HepG2 (cell line): ENCODE data around the gene TIMP3. TPM values are rescaled to one million over a fixed set of nuclear protein-coding genes. Genes with fewer than 3 reads are reported as not detected.

Source experiments
- ATAC-seq: fragments of 200-7000 bp; cut with Tn5 transposase; 3 replicates; pipeline ENCODE4 v1.9.1; 2020; ENCODE audit warnings: mild to moderate bottlenecking, moderate library complexity
- BruUV-seq: library from RNA; stranded (reverse); fragments of 400-500 nt; replicated peaks from 2 replicates; lab custom pipeline; 2021; lab: Mats Ljungman, UMichigan
- CTCF ChIA-PET: fragments of 300-600 bp; formaldehyde crosslinking; extraction: SDS; loops from one replicate; lab custom pipeline; 2021; ENCODE audit warnings: low total read pairs, inconsistent platforms, low intra/inter-chr PET ratio; lab: Yijun Ruan, JAX
- POLR2A ChIA-PET: fragments of 350-600 bp; sonication (Branson Sonifier 250); formaldehyde crosslinking; loops from one replicate; lab custom pipeline; 2020; ENCODE audit warnings: antibody characterized with exemption, inconsistent platforms; lab: Yijun Ruan, JAX
- DNase-seq: peaks from one replicate; pipeline ENCODE4 v3.0.0-alpha.2; 2015; ENCODE audit warnings: low spot score
- FAIRE-seq: peaks from 3 replicates; lab custom pipeline; 2011; peaks lifted over from hg19 to GRCh38; lab: Jason Lieb, UNC
- H2AFZ ChIP-seq: one replicate; pipeline ENCODE4 v1.6.1; 2011; ENCODE audit warnings: low read length, inconsistent platforms
- H3K27ac ChIP-seq: fragments of 300-600 bp; 3 replicates; pipeline ENCODE4 v1.8.0; 2011; ENCODE audit warnings: mixed run types, mild to moderate bottlenecking, mixed read lengths, low read length, inconsistent platforms; ENCODE audit not compliant: insufficient read depth; ENCODE audit errors: extremely low read length
- H3K27me3 ChIP-seq, 2 experiments: fragments of 200-600 bp in 1 of 2; 2 replicates in 1 of 2; 3 replicates in 1 of 2; pipeline versions ENCODE4 v1.6.0 to v1.8.0; 2011; ENCODE audit warnings: low read length in 2 of 2, mild to moderate bottlenecking in 2 of 2, moderate library complexity in 2 of 2, inconsistent platforms in 1 of 2; ENCODE audit not compliant: insufficient read depth in 2 of 2, control insufficient read depth in 1 of 2
- H3K36me3 ChIP-seq, 2 experiments: fragments of 200-600 bp in 1 of 2; replicated peaks in 1 of 2; 2 replicates in 1 of 2; 3 replicates in 1 of 2; pipeline versions ENCODE4 v1.5.1 to v1.8.0; 2011; ENCODE audit warnings: low read length in 2 of 2, inconsistent platforms in 1 of 2; ENCODE audit not compliant: insufficient read depth in 2 of 2, control insufficient read depth in 1 of 2
- H3K4me1 ChIP-seq: 2 replicates; pipeline ENCODE4 v1.5.1; 2012; ENCODE audit warnings: low read length, inconsistent platforms; ENCODE audit not compliant: insufficient read depth
- H3K4me2 ChIP-seq: 2 replicates; pipeline ENCODE4 v1.6.0; 2011; ENCODE audit warnings: low read depth, low read length, inconsistent platforms
- H3K4me3 ChIP-seq, 3 experiments: fragments of 200-600 bp in 1 of 3; sonication (generic), shearing (Covaris generic) in 1 of 3; replicated peaks in 1 of 3; 2 replicates each; pipeline ENCODE4 v1.5.1; 2011 to 2016; ENCODE audit warnings: low read length in 3 of 3, inconsistent platforms in 2 of 3, low read depth in 2 of 3, mild to moderate bottlenecking in 2 of 3, control low read depth in 1 of 3, mixed read lengths in 1 of 3; ENCODE audit not compliant: insufficient read depth in 1 of 3
- H3K79me2 ChIP-seq: one replicate; pipeline ENCODE4 v1.6.1; 2011; ENCODE audit warnings: low read length, inconsistent platforms; ENCODE audit not compliant: insufficient read depth
- H3K9ac ChIP-seq: 2 replicates; pipeline ENCODE4 v1.6.0; 2011; ENCODE audit warnings: mild to moderate bottlenecking, low read depth, low read length, inconsistent platforms; ENCODE audit not compliant: insufficient read depth
- H3K9me3 ChIP-seq: 2 replicates; pipeline ENCODE4 v1.5.1; 2012; ENCODE audit warnings: mild to moderate bottlenecking, low read length
- H4K20me1 ChIP-seq: 2 replicates; pipeline ENCODE4 v1.6.0; 2011; ENCODE audit warnings: inconsistent platforms, mild to moderate bottlenecking, low read length, moderate library complexity; ENCODE audit not compliant: insufficient read depth
- HMGA1 ChIP-seq: sonication (generic); formaldehyde crosslinking; conservative IDR thresholded peaks from 2 replicates; pipeline ENCODE4 v1.4.0; 2020; ENCODE audit warnings: missing genetic modification reagents
- PCBP1 ChIP-seq: fragments of 200-400 bp; formaldehyde crosslinking; IDR thresholded peaks from 2 replicates; pipeline ENCODE4 v1.6.1; 2017; ENCODE audit warnings: mild to moderate bottlenecking, low read depth, low read length, borderline replicate concordance
- TP53 ChIP-seq: sonication (generic); formaldehyde crosslinking; conservative IDR thresholded peaks from 2 replicates; pipeline ENCODE4 v1.4.0; 2020; ENCODE audit warnings: missing genetic modification reagents
- ZNF629 ChIP-seq: sonication (generic); formaldehyde crosslinking; conservative IDR thresholded peaks from 2 replicates; pipeline ENCODE4 v1.5.0; 2020; ENCODE audit warnings: missing genetic modification reagents
- WGBS: methylation state at CpG from one replicate; pipeline ENCODE4 v1.1.6; 2017; ENCODE audit warnings: low lambda C conversion rate; 5-methylcytosine and 5-hydroxymethylcytosine counted together
- in situ Hi-C: cut with HindIII; loops from 2 replicates; pipeline ENCODE4 v1.10.0; 2017; ENCODE audit warnings: low pct_unique_long_range_greater_than_20kb; ENCODE audit not compliant: extremely low pct_ligation_motif_present
- intact Hi-C: fragments of 100-400 bp; cut with micrococcal nuclease; formaldehyde crosslinking; loops from one replicate; pipeline ENCODE4 v1.10.0; 2022; ENCODE audit not compliant: unreplicated experiment
- polyA plus RNA-seq, 8 experiments: library from polyadenylated mRNA; depleted of rRNA in 3 of 8; stranded (reverse) in 7 of 8; unstranded in 1 of 8; fragments of >200 nt; fragmentation: Illumina TruSeq in 4 of 8; extraction: Trizol in 4 of 8; gene quantifications; 2 replicates each; pipeline versions ENCODE4 v1.2.1 to v1.2.3, GENCODE V29; 2011 to 2016; ENCODE audit warnings: low read depth in 4 of 8, missing spikeins in 1 of 8, mixed read lengths in 1 of 8; ENCODE audit not compliant: insufficient read depth in 1 of 8
- total RNA-seq, 5 experiments: library from RNA; depleted of rRNA; stranded (reverse); fragments of >200 nt; fragmentation: Illumina TruSeq; extraction: Trizol; gene quantifications; 2 replicates each; pipeline ENCODE4 v1.2.3, GENCODE V29; 2016; ENCODE audit warnings: low read depth in 1 of 5
- TF ChIP-seq, protein P1 (sequence below): sonication (generic); formaldehyde crosslinking; IDR thresholded peaks from 2 replicates; pipeline ENCODE4 v1.5.0; 2020; ENCODE audit warnings: mild to moderate bottlenecking, missing genetic modification reagents, borderline replicate concordance

The TIMP3 gene
- total and polyA plus RNA-seq, 2 of the 13 experiments (the other 11 are each of a cell fraction or from before 2014, with no cell fraction given), result 57.3 to 86.6 TPM

DNA sequence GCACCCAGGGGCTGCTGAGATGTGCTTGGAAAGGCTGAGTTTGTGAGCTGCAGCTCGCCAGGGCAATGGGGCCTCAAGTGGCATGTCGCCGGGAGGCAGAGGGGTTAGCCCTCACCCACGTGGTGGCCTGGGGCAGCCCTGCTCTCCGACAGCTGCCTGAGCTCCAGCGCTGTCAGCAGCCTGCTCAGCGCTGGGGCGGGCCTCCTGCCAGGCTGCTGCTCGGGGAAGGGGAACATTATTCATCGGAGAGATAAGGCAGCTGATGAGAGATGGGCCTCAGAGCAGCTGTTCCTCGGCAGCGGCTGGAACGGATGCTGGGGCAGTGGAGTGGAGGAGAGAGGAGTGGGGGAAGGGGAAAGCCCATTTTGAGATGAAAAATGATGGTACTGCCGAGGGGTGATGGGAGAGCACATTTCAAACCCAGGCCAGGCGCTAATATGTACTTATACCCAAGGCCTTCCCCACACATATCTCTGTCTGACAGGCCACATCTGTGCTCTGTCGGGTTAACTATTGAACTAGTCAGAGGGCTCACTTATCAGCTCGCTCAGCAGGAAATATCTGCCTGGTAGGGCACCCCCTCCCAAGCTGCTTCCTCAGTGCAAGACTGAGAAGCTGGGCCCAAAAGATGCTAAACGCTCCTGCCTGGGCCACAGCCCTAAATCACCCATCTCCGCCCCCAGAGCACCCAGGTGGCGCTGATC, 79.5 kb downstream of the TIMP3 start (continued):
- TF ChIP-seq HMGA1 (CRISPR knock-in tag), result no peak

DNA sequence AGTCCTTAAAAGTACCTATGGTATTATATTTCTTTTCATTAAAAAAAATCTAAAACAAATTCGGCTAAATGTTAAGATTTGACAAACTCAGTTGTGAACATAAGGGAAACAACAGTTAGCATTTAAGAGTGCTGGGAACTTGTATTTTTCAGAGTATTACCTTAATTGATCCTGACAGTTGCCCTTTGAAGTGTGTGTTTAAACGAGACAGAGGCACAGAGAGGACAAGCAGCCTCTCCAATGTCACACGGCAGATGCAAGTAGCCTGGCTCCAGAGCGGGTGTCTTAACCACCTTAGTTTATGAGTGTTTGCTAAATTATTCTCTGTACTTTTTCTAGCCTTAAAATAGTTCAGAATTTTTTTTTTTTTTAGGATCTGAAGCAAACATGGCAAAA, 80.9 kb downstream of the TIMP3 start:
- DNase-seq, result no peak

More for the DNA sequence above, 80.9 kb downstream of the TIMP3 start:
- Histone ChIP-seq H3K9ac (no peak overlapping the region), H3K36me3 (no peaks in the 10 kb centered on the region), H4K20me1 (no peaks in the 10 kb centered on the region), H2AFZ (no peak overlapping the region), H3K4me1 (no peaks in the 10 kb centered on the region), H3K27ac (no peak overlapping the region), H3K4me2 (no peak overlapping the region), H3K79me2 (no peaks in the 10 kb centered on the region), H3K4me3 (no peak overlapping the region), H3K9me3 (no peaks in the 10 kb centered on the region), H3K27me3 (no peaks in the 10 kb centered on the region)
- intact Hi-C loops, result no loop called here
- WGBS, result 79% methylated on average over 4 of the region's 4 CpGs
- BruUV-seq, result no TSS peak
- FAIRE-seq (no peak), ATAC-seq (no peak)
- in situ Hi-C loops, result no loop called here
- TF ChIP-seq ZNF629 (CRISPR knock-in tag) (no peak), PCBP1 (no peak), TP53 (CRISPR knock-in tag) (no peak)
- TF ChIP-seq, protein P1, sequence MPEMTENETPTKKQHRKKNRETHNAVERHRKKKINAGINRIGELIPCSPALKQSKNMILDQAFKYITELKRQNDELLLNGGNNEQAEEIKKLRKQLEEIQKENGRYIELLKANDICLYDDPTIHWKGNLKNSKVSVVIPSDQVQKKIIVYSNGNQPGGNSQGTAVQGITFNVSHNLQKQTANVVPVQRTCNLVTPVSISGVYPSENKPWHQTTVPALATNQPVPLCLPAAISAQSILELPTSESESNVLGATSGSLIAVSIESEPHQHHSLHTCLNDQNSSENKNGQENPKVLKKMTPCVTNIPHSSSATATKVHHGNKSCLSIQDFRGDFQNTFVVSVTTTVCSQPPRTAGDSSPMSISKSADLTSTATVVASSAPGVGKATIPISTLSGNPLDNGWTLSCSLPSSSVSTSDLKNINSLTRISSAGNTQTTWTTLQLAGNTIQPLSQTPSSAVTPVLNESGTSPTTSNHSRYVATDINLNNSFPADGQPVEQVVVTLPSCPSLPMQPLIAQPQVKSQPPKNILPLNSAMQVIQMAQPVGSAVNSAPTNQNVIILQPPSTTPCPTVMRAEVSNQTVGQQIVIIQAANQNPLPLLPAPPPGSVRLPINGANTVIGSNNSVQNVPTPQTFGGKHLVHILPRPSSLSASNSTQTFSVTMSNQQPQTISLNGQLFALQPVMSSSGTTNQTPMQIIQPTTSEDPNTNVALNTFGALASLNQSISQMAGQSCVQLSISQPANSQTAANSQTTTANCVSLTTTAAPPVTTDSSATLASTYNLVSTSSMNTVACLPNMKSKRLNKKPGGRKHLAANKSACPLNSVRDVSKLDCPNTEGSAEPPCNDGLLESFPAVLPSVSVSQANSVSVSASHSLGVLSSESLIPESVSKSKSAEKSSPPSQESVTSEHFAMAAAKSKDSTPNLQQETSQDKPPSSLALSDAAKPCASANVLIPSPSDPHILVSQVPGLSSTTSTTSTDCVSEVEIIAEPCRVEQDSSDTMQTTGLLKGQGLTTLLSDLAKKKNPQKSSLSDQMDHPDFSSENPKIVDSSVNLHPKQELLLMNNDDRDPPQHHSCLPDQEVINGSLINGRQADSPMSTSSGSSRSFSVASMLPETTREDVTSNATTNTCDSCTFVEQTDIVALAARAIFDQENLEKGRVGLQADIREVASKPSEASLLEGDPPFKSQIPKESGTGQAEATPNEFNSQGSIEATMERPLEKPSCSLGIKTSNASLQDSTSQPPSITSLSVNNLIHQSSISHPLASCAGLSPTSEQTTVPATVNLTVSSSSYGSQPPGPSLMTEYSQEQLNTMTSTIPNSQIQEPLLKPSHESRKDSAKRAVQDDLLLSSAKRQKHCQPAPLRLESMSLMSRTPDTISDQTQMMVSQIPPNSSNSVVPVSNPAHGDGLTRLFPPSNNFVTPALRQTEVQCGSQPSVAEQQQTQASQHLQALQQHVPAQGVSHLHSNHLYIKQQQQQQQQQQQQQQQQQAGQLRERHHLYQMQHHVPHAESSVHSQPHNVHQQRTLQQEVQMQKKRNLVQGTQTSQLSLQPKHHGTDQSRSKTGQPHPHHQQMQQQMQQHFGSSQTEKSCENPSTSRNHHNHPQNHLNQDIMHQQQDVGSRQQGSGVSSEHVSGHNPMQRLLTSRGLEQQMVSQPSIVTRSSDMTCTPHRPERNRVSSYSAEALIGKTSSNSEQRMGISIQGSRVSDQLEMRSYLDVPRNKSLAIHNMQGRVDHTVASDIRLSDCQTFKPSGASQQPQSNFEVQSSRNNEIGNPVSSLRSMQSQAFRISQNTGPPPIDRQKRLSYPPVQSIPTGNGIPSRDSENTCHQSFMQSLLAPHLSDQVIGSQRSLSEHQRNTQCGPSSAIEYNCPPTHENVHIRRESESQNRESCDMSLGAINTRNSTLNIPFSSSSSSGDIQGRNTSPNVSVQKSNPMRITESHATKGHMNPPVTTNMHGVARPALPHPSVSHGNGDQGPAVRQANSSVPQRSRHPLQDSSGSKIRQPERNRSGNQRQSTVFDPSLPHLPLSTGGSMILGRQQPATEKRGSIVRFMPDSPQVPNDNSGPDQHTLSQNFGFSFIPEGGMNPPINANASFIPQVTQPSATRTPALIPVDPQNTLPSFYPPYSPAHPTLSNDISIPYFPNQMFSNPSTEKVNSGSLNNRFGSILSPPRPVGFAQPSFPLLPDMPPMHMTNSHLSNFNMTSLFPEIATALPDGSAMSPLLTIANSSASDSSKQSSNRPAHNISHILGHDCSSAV (CRISPR knock-in tag), result no peak
- POLR2A ChIA-PET, result no interaction called here
- CTCF ChIA-PET, result no interaction called here
